Hepatocyte (in vitro differentiated cells): ENCODE results near the gene CTNNA3. TPM values are rescaled to one million over a fixed set of nuclear protein-coding genes. Genes with fewer than 3 reads are reported as not detected.

Experiments used
- DNase-seq: peaks from one replicate; pipeline ENCODE4 v3.0.0-alpha.2; 2016; ENCODE audit warnings: low spot score
- H2AFZ ChIP-seq: fragments of 200-600 bp; sonication (generic); 2 replicates; pipeline ENCODE4 v1.6.0; 2016; ENCODE audit warnings: antibody characterized with exemption, mild to moderate bottlenecking
- H3K27ac ChIP-seq: fragments of 200-600 bp; sonication (generic); 2 replicates; pipeline ENCODE4 v1.5.1; 2016; ENCODE audit warnings: mild to moderate bottlenecking
- H3K27me3 ChIP-seq: fragments of 200-600 bp; sonication (generic); 2 replicates; pipeline ENCODE4 v1.6.1; 2016
- H3K36me3 ChIP-seq: fragments of 200-600 bp; sonication (generic); replicated peaks from 2 replicates; pipeline ENCODE4 v1.5.1; 2016; ENCODE audit warnings: low read depth; ENCODE audit not compliant: insufficient read depth
- H3K4me1 ChIP-seq: fragments of 200-600 bp; sonication (generic); 2 replicates; pipeline ENCODE4 v1.5.1; 2016; ENCODE audit warnings: mild to moderate bottlenecking, moderate library complexity; ENCODE audit not compliant: insufficient read depth
- H3K4me2 ChIP-seq: fragments of 200-600 bp; sonication (generic); 2 replicates; pipeline ENCODE4 v1.6.0; 2016
- H3K4me3 ChIP-seq: fragments of 200-600 bp; sonication (generic); 2 replicates; pipeline ENCODE4 v1.5.1; 2016; ENCODE audit warnings: mild to moderate bottlenecking
- H3K79me2 ChIP-seq: fragments of 200-600 bp; sonication (generic); 2 replicates; pipeline ENCODE4 v1.6.0; 2017; ENCODE audit warnings: mild to moderate bottlenecking
- H3K9me2 ChIP-seq: fragments of 200-600 bp; sonication (generic); replicated peaks from 2 replicates; pipeline ENCODE4 v1.6.0; 2017; ENCODE audit warnings: mild to moderate bottlenecking; ENCODE audit not compliant: insufficient read depth
- H3K9me3 ChIP-seq: fragments of 200-600 bp; sonication (generic); 2 replicates; pipeline ENCODE4 v1.5.1; 2016; ENCODE audit warnings: low read depth, mild to moderate bottlenecking
- H4K20me1 ChIP-seq: fragments of 200-600 bp; sonication (generic); 2 replicates; pipeline ENCODE4 v1.6.0; 2016; ENCODE audit warnings: mild to moderate bottlenecking; ENCODE audit not compliant: insufficient read depth, poor library complexity, severe bottlenecking
- EZH2 ChIP-seq: fragments of 200-600 bp; sonication (generic); IDR thresholded peaks from 2 replicates; pipeline ENCODE4 v1.6.1; 2016; ENCODE audit warnings: antibody characterized with exemption, mild to moderate bottlenecking, borderline replicate concordance
- EZH2phosphoT487 ChIP-seq: fragments of 200-600 bp; sonication (generic); IDR thresholded peaks from one replicate; pipeline ENCODE4 v1.6.1; 2018; ENCODE audit warnings: antibody characterized with exemption, mild to moderate bottlenecking, low read depth, moderate library complexity; ENCODE audit not compliant: unreplicated experiment, severe bottlenecking
- WGBS: methylation state at CpG from one replicate; pipeline ENCODE4 v1.1.6; 2016; ENCODE audit warnings: low lambda C conversion rate; ENCODE audit errors: missing lambda C conversion rate; 5-methylcytosine and 5-hydroxymethylcytosine counted together
- polyA plus RNA-seq: library from polyadenylated mRNA; unstranded; fragments of >200 nt; fragmentation: Nextera tagmentation; extraction: Ambion mirVana; gene quantifications from 2 replicates; pipeline ENCODE4 v1.2.1, GENCODE V29; 2016
- total RNA-seq: library from RNA; depleted of rRNA; stranded (reverse); fragments of >200 nt; gene quantifications from 2 replicates; pipeline ENCODE4 v1.2.3, GENCODE V29; 2014
- TF ChIP-seq, protein P1 (sequence below): fragments of 200-600 bp; sonication (generic); IDR thresholded peaks from 2 replicates; pipeline ENCODE4 v1.5.1; 2016; ENCODE audit warnings: antibody characterized with exemption, mild to moderate bottlenecking; ENCODE audit not compliant: poor library complexity

CTNNA3 gene
- total and polyA plus RNA-seq, 2 experiments from 2014 or later, result 12.9 to 25.9 TPM

DNA sequence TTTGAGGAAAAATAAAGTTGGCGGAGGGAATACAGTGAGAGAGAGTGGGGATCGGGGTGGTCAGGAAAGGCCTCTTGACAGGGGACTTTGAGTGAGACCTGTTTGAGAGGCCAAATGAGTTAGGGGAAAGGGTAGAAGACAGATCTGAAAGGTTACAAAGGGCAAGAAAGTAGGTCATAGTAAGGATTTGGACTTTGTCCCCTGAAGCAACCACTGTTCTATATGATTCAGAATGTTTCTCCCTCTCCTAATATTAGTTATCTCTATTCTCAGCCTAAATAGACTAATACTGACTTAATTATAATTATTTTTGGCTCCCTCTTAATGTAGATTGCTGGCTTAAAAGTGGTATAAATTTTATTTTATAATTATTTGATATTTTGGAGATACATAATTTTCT lies 88.0 kb downstream of the CTNNA3 start:
- Histone ChIP-seq H3K4me1 (no peaks in the 10 kb centered on the region), H3K9me3 (no peaks in the 10 kb centered on the region), H2AFZ (no peak overlapping the region), H3K36me3 (no peaks in the 10 kb centered on the region), H4K20me1 (no peaks in the 10 kb centered on the region), H3K27ac (no peak overlapping the region), H3K79me2 (no peaks in the 10 kb centered on the region), H3K27me3 (no peaks in the 10 kb centered on the region), H3K4me2 (no peak overlapping the region), H3K9me2 (no peaks in the 10 kb centered on the region), H3K4me3 (no peak overlapping the region)
- TF ChIP-seq EZH2 (no peak), EZH2phosphoT487 (no peak)
- TF ChIP-seq, protein P1, sequence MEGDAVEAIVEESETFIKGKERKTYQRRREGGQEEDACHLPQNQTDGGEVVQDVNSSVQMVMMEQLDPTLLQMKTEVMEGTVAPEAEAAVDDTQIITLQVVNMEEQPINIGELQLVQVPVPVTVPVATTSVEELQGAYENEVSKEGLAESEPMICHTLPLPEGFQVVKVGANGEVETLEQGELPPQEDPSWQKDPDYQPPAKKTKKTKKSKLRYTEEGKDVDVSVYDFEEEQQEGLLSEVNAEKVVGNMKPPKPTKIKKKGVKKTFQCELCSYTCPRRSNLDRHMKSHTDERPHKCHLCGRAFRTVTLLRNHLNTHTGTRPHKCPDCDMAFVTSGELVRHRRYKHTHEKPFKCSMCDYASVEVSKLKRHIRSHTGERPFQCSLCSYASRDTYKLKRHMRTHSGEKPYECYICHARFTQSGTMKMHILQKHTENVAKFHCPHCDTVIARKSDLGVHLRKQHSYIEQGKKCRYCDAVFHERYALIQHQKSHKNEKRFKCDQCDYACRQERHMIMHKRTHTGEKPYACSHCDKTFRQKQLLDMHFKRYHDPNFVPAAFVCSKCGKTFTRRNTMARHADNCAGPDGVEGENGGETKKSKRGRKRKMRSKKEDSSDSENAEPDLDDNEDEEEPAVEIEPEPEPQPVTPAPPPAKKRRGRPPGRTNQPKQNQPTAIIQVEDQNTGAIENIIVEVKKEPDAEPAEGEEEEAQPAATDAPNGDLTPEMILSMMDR, result no peak
- WGBS, result 98% methylated on average over 2 of the region's 2 CpGs
- DNase-seq, result no peak

DNA sequence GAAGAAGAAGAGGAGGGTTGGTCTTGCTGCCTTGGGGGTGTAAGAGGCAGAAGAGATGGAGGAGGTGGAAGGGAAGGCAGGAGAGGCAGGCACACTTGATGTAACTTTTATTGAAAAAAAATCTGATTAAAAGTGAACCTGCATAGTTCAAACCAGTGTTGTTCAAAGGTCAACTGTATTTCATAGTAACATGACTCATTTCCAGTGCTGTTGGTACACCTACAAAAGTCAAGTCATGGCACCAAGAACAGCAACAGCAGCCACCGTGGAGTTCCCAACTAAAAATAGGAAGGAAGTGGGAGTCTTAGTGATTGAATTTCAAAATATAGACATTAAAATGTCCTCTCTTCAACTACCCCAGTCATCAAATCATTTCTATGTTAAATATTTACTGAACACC lies 88.5 kb downstream of the CTNNA3 start:
- TF ChIP-seq EZH2phosphoT487 (no peak), EZH2 (no peak)
- TF ChIP-seq, protein P1, result no peak
- H3K4me2 ChIP-seq, result no peak overlapping the region
- no peaks in the 10 kb centered on the region for H3K36me3 ChIP-seq
- no peaks in the 10 kb centered on the region for H3K9me3 ChIP-seq
- H3K9me2 ChIP-seq, result no peaks in the 10 kb centered on the region
- 78% methylated on average over 1 of the region's 1 CpG for WGBS
- H4K20me1 ChIP-seq, result no peaks in the 10 kb centered on the region
- H3K4me1 ChIP-seq, result no peaks in the 10 kb centered on the region
- no peak overlapping the region for H3K4me3 ChIP-seq
- H3K79me2 ChIP-seq, result no peaks in the 10 kb centered on the region
- no peak overlapping the region for H2AFZ ChIP-seq
- no peaks in the 10 kb centered on the region for H3K27me3 ChIP-seq
- H3K27ac ChIP-seq, result no peak overlapping the region
- no peak for DNase-seq

DNA sequence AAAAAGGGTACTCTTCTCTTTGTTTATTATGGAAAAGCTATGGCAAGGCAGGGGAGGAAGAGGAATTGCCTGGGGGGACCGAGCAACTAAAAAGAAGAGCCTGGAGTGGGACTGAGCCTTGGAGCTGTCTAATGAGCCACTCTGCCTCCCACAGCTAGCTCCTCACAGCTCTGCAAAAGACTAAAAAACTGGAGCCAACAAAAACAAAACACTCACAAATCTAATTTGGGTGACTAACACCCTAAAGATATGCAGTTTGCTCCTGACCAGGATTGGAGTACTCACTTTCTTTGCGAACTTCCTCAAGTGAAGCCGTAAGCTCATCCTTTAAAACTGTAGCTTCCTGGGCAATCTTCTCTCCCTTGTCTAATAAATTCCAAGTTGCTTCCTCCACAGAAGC lies 89.4 kb downstream of the CTNNA3 start:
- Histone ChIP-seq H3K4me2 (no peak overlapping the region), H3K4me3 (no peak overlapping the region)
- DNase-seq, result no peak

More for the DNA sequence above, 89.4 kb downstream of the CTNNA3 start:
- Histone ChIP-seq H3K4me1 (no peaks in the 10 kb centered on the region), H3K9me3 (no peaks in the 10 kb centered on the region), H3K9me2 (no peaks in the 10 kb centered on the region), H3K27ac (no peak overlapping the region), H4K20me1 (no peaks in the 10 kb centered on the region), H3K36me3 (no peaks in the 10 kb centered on the region), H2AFZ (no peak overlapping the region), H3K79me2 (no peaks in the 10 kb centered on the region), H3K27me3 (no peaks in the 10 kb centered on the region)
- 78% methylated on average over 3 of the region's 3 CpGs for WGBS
- TF ChIP-seq, protein P1, result no peak
- no peak for TF ChIP-seq EZH2phosphoT487
- no peak for TF ChIP-seq EZH2
